Uterus (tissue), 4 donors: ENCODE measurements around the gene ARCN1. TPM values are rescaled to one million over a fixed set of nuclear protein-coding genes. Genes with fewer than 3 reads are reported as not detected.
A peak's percentile ranks its signal among the peaks of the same experiment; 100 is the strongest.

Experiments
- DNase-seq, 2 donors: peaks; one replicate each; pipeline ENCODE4 v3.0.0-alpha.2; 2019 to 2020
- H3K27ac ChIP-seq, 2 donors: fragments of 200-600 bp; sonication (generic); 1 replicate in 1 of 2; 2 replicates in 1 of 2; pipeline ENCODE4 v1.5.1; 2016 to 2018
- H3K27me3 ChIP-seq, 2 donors: fragments of 200-600 bp; sonication (generic); one replicate each; pipeline ENCODE4 v1.5.1; 2018 to 2019; ENCODE audit warnings: control low read depth in 1 of 2
- H3K36me3 ChIP-seq, 2 donors: fragments of 200-600 bp; sonication (generic); one replicate each; pipeline ENCODE4 v1.5.1; 2019; ENCODE audit warnings: control low read depth in 1 of 2
- H3K4me1 ChIP-seq, 2 donors: fragments of 200-600 bp; sonication (generic); one replicate each; pipeline ENCODE4 v1.5.1; 2018 to 2019; ENCODE audit warnings: control low read depth in 1 of 2
- H3K4me3 ChIP-seq, 2 donors: fragments of 200-600 bp; sonication (generic); 1 replicate in 1 of 2; 2 replicates in 1 of 2; pipeline ENCODE4 v1.5.1; 2018 to 2019; ENCODE audit warnings: mild to moderate bottlenecking in 1 of 2
- H3K9me3 ChIP-seq, 2 donors: fragments of 200-600 bp; sonication (generic); one replicate each; pipeline ENCODE4 v1.5.1; 2019; ENCODE audit warnings: control low read depth in 1 of 2
- POLR2A ChIP-seq, 2 donors: fragments of 450-650 bp; IDR thresholded peaks; one replicate each; pipeline ENCODE4 v1.6.1; 2016; ENCODE audit warnings: antibody characterized with exemption in 2 of 2, mild to moderate bottlenecking in 1 of 2, moderate library complexity in 1 of 2
- intact Hi-C: fragments of 100-400 bp; cut with DNase I; formaldehyde crosslinking; loops from one replicate; pipeline ENCODE4 v1.15.1; 2023; ENCODE audit warnings: low total_unique reads
- total RNA-seq, 4 donors: library from RNA; depleted of rRNA in 3 of 4; stranded (reverse); fragments of >200 nt in 3 of 4; gene quantifications; one replicate each; pipeline versions ENCODE4 v1.1.0 to v1.2.4, GENCODE V29; 2014 to 2023
- TF ChIP-seq, protein P1 (sequence below), 4 experiments: fragments of 200-600 bp in 2 of 4; fragments of 450-650 bp in 2 of 4; sonication (generic) in 2 of 4; IDR thresholded peaks; one replicate each; pipeline ENCODE4 v1.5.1; 2016 to 2019; ENCODE audit warnings: antibody characterized with exemption in 4 of 4, mild to moderate bottlenecking in 2 of 4, moderate library complexity in 1 of 4
- donor health status: DM: yes; HTN: yes; CAD: no.

Gene ARCN1
- total RNA-seq, 4 donors from 2014 or later: 55.3 to 154 (median 112) TPM

DNA sequence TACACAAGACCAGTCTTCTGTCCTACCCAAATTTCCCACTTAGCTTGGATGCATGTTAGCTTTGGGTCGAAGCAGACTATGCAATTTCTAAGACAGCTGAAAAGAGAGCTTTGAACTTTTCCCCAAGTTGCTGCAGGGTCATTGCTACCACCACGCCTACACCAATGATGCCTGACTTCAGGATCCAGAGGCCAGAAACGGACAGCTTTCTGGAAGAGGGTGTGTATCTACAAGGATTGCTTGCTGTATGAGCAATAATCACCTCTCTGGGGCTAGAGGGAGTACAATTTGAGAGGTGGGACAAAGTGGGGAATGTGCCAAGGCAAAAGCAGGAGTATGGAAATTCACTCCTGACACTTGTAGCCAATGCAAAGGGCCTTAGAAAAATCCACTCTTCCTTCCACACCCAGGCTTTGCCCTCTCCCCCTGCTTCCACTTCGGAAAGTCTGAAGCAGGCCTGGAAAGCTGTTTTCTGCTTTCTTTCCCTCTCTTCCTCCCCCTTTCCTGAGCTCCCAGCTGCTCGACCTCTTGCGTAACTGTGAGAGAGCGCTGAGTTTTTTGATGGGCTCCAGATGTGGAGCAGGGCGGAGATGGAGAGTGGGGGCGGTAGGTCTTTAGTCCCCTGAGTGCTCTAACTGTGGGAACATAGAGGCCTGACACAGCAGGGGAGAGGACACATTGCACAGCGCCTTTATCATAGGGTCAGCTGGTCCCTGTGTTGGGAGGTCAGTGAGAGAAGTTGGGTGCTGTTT is 33.1 kb downstream of the ARCN1 start:
- intact Hi-C loops: no loop called here
- H3K27ac ChIP-seq: peak overlapping the region; percentile 98 to 99
- H3K27me3 ChIP-seq: no peaks in the 10 kb centered on the region
- H3K4me1 ChIP-seq: peaks cover 12 to 13% of the 10 kb centered on the region in 2 donors
- TF ChIP-seq, protein P1, sequence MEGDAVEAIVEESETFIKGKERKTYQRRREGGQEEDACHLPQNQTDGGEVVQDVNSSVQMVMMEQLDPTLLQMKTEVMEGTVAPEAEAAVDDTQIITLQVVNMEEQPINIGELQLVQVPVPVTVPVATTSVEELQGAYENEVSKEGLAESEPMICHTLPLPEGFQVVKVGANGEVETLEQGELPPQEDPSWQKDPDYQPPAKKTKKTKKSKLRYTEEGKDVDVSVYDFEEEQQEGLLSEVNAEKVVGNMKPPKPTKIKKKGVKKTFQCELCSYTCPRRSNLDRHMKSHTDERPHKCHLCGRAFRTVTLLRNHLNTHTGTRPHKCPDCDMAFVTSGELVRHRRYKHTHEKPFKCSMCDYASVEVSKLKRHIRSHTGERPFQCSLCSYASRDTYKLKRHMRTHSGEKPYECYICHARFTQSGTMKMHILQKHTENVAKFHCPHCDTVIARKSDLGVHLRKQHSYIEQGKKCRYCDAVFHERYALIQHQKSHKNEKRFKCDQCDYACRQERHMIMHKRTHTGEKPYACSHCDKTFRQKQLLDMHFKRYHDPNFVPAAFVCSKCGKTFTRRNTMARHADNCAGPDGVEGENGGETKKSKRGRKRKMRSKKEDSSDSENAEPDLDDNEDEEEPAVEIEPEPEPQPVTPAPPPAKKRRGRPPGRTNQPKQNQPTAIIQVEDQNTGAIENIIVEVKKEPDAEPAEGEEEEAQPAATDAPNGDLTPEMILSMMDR (IDR thresholded peaks at IDR 0.05): peak in 2 of 4 experiments; percentile 14 to 17
- TF ChIP-seq POLR2A (IDR thresholded peaks at IDR 0.05): peak; percentile 45 to 56
- no peaks in the 10 kb centered on the region for H3K9me3 ChIP-seq
- H3K36me3 ChIP-seq: no peaks in the 10 kb centered on the region
- H3K4me3 ChIP-seq: no peak overlapping the region
- DNase-seq: peak; percentile 90 to 94

DNA sequence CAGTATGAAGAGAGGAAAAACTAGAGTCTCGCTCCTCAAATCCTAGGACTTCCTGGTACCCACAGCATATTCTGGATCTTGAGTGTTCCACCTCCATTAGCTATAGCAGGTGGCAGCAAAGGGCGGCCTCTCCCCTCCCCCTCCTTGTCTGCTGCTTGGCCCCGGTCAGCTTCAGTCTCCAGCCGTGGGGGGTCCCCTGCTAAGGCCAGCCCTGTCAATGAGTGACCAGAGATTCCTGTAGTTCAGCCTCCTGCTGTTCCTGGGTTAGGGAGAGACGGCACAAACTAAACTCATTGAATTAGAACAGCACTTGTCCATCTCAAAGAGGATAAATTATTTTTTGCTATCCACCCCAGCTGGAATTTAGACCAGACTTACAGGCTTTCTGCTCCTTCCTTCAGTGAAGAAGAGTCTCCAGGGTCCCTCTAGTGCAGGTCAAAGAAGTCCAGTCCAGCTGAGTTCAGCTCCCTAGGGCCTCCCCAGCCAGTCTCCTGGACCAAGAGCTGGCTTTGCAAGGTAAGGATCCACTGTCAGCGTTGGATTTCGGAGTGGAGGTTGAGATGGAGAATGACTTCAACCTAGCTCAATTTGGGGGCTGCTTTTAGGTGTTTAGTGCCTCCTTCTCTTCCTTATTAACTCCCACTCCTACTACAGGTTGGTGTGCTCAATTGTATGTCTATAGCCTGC is 34.1 kb downstream of the ARCN1 start:
- peak overlapping the region; percentile 98 to 99 for H3K27ac ChIP-seq
- peaks cover 13 to 17% of the 10 kb centered on the region in 2 donors for H3K4me1 ChIP-seq
- no peak overlapping the region for H3K4me3 ChIP-seq
- intact Hi-C loops: no loop called here
- H3K27me3 ChIP-seq: no peaks in the 10 kb centered on the region
- no peak for TF ChIP-seq POLR2A (IDR thresholded peaks at IDR 0.05)
- TF ChIP-seq, protein P1 (IDR thresholded peaks at IDR 0.05): no peak
- H3K36me3 ChIP-seq: no peaks in the 10 kb centered on the region
- DNase-seq: no peak
- H3K9me3 ChIP-seq: no peaks in the 10 kb centered on the region

DNA sequence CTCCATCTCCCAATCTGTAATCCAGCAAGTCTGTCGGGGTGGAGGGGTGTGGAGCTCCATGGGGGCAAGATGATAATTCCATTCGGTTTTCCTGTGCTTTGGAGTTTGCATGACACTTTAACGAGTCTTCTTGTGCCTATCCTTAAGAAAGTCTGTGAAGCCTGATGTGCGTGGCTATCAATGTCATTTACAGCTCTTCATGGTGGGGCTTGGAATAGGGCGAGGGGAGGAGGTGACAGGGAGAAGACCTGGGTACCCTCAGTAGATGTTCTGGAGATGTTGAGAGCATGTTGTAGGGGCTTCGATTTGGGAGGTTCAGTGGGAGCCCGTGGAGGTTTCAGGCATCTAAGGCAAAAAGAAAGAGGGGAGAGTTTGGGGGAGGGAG is 34.6 kb downstream of the ARCN1 start:
- no peak for DNase-seq
- TF ChIP-seq, protein P1 (IDR thresholded peaks at IDR 0.05): no peak
- no peak for TF ChIP-seq POLR2A (IDR thresholded peaks at IDR 0.05)
- intact Hi-C loops: no loop called here

DNA sequence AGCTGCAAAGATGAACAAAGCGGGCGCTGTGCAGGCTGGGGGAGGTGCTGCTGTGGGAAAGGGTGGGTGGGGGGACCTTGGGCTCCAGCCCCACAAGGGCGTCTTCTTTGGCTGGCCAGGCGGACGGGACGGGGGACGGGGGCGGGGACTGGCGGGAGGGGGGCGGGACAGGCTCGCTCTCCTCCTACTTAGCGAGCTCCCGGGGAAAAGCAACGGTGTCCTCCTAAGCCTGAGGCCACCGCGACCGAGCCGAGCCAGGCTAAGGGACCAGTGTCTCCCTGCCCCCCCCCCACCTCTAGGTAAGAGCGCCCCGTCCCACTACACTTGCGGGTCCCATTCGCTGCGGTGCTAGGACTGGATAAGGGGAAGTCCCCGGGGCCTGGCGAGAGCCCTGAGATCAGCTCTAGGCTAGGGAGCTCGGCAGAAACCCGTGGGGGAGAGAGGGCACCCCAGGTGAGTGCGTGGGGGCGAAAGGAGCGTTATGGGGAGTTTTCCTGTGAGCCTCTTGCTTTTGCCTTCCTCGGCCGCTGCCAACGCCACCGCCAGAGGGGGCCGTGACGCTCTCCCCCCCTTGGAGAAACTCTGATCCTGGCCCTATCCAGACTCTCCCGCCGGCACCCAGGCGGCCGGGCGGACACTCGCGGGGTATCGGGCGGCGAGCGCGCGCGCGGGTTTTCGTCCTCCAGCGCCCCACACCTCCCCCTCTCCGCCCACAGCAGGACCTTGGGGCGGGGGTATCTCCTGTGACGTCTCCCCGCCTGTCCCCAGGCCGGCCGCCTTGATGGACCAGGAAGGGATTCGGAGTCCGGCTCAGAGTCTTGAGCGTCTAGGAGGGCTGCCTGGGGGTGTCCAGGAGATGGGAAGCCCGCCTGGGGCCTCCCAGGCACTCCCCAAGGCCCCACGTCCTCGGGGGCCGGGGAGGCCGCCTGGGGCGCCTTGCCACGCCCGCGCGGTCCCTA is 35.5 kb downstream of the ARCN1 start, which contains the start of gene PHLDB1:
Gene PHLDB1 (plus strand): TSS at position 215 of the 959 bp plus-strand sequence. CDS start 6,222 bp downstream, outside the sequence.
- TF ChIP-seq, protein P1 (IDR thresholded peaks at IDR 0.05): peak; percentile 27 to 43 (median 31)
- peak; percentile 65 to 67 for TF ChIP-seq POLR2A (IDR thresholded peaks at IDR 0.05)
- Histone ChIP-seq H3K27me3 (no peaks in the 10 kb centered on the region), H3K36me3 (no peaks in the 10 kb centered on the region), H3K9me3 (no peaks in the 10 kb centered on the region), H3K27ac (peak within 1 kb of the TSS; percentile 98 to 99), H3K4me3 (peak within 1 kb of the TSS; percentile 71 to 96), H3K4me1 (peaks cover 13 to 22% of the 10 kb centered on the region in 2 donors)
- DNase-seq: peak; percentile 77 to 80
- intact Hi-C loops: no loop called here

More for the DNA sequence above, 34.6 kb downstream of the ARCN1 start:
- H3K27me3 ChIP-seq: no peaks in the 10 kb centered on the region
- H3K4me1 ChIP-seq: peaks cover 13 to 17% of the 10 kb centered on the region in 2 donors
- H3K4me3 ChIP-seq: no peak overlapping the region
- H3K36me3 ChIP-seq: no peaks in the 10 kb centered on the region
- H3K9me3 ChIP-seq: no peaks in the 10 kb centered on the region
- peak overlapping the region; percentile 98 to 99 for H3K27ac ChIP-seq
